Endodermal cell (in vitro differentiated cells): ENCODE results near the gene PBOV1. TPM values are rescaled to one million over a fixed set of nuclear protein-coding genes. Genes with fewer than 3 reads are reported as not detected.
A peak's percentile ranks its signal among the peaks of the same experiment; 100 is the strongest.

Experiments used
- DNase-seq: peaks from one replicate; pipeline ENCODE4 v3.0.0-alpha.2; 2017
- H3K27ac ChIP-seq: 2 replicates; pipeline ENCODE4 v1.5.1; 2013; ENCODE audit warnings: mild to moderate bottlenecking, low read depth, low read length, moderate library complexity
- H3K27me3 ChIP-seq: 2 replicates; pipeline ENCODE4 v1.6.1; 2013; ENCODE audit warnings: mild to moderate bottlenecking, low read length, moderate library complexity; ENCODE audit not compliant: insufficient read depth, control insufficient read depth, poor library complexity, severe bottlenecking
- H3K36me3 ChIP-seq: 2 replicates; pipeline ENCODE4 v1.7.0; 2013; ENCODE audit warnings: mild to moderate bottlenecking, low read length, moderate library complexity; ENCODE audit not compliant: control insufficient read depth, insufficient read depth
- H3K4me1 ChIP-seq: one replicate; pipeline ENCODE4 v1.7.0; 2013; ENCODE audit warnings: low read length; ENCODE audit not compliant: control insufficient read depth, insufficient read depth
- H3K4me3 ChIP-seq: 2 replicates; pipeline ENCODE4 v1.5.1; 2013; ENCODE audit warnings: mild to moderate bottlenecking, low read length, moderate library complexity
- H3K9ac ChIP-seq: 2 replicates; pipeline ENCODE4 v1.6.1; 2013; ENCODE audit warnings: mild to moderate bottlenecking, low read length, moderate library complexity; ENCODE audit not compliant: poor library complexity, severe bottlenecking; ENCODE audit errors: extremely low read depth
- H3K9me3 ChIP-seq: 2 replicates; pipeline ENCODE4 v1.6.1; 2013; ENCODE audit warnings: mild to moderate bottlenecking, low read length, moderate library complexity; ENCODE audit not compliant: control insufficient read depth
- H3K27ac Mint-ChIP-seq: 2 replicates; pipeline ENCODE4 v1.8.0; 2020; ENCODE audit warnings: mixed read lengths
- H3K27me3 Mint-ChIP-seq: 2 replicates; pipeline ENCODE4 v1.8.0; 2021; ENCODE audit warnings: mild to moderate bottlenecking, mixed read lengths; ENCODE audit not compliant: insufficient read depth
- H3K36me3 Mint-ChIP-seq: 2 replicates; pipeline ENCODE4 v1.8.0; 2020; ENCODE audit warnings: low read depth, mixed read lengths
- H3K4me1 Mint-ChIP-seq: 2 replicates; pipeline ENCODE4 v1.8.0; 2020; ENCODE audit warnings: mixed read lengths
- H3K4me3 Mint-ChIP-seq: 2 replicates; pipeline ENCODE4 v1.8.0; 2020; ENCODE audit warnings: mild to moderate bottlenecking, moderate library complexity, mixed read lengths
- H3K9me3 Mint-ChIP-seq: 2 replicates; pipeline ENCODE4 v1.8.0; 2020; ENCODE audit warnings: mild to moderate bottlenecking, mixed read lengths
- CTCF ChIP-seq: fragments of 200-600 bp; sonication (generic); conservative IDR thresholded peaks from 2 replicates; pipeline ENCODE4 v1.5.0; 2021; ENCODE audit warnings: antibody characterized with exemption, mild to moderate bottlenecking
- WGBS, 2 experiments: methylation state at CpG; one replicate each; pipeline versions ENCODE4 v1.1.5 to v1.1.7; 2013; ENCODE audit warnings: missing lambda C conversion rate in 2 of 2, mixed read lengths in 1 of 2; ENCODE audit not compliant: insufficient coverage in 1 of 2, insufficient read length in 1 of 2; 5-methylcytosine and 5-hydroxymethylcytosine counted together
- total RNA-seq, 2 donors: library from RNA; stranded (reverse); fragmentation: NEBNext Ultra II Directional in 1 of 2; extraction: Animal tissue kit (Norgen Biotek cat#: 25700) in 1 of 2; gene quantifications; 2 replicates in 1 of 2; 3 replicates in 1 of 2; pipeline ENCODE4 v1.2.1, GENCODE V29; 2021

The PBOV1 gene
- total RNA-seq, 2 donors from 2014 or later, result not detected

- DNase-seq, result no peak
- Mint-ChIP-seq H3K27ac (no peak overlapping the region), H3K9me3 (peaks cover 16% of the 10 kb centered on the region), H3K4me1 (peaks cover 6% of the 10 kb centered on the region), H3K36me3 (peaks cover 9% of the 10 kb centered on the region), H3K4me3 (no peak overlapping the region), H3K27me3 (no peaks in the 10 kb centered on the region)
- no peaks in the 10 kb centered on the region for H3K9me3 ChIP-seq
- no peaks in the 10 kb centered on the region for H3K36me3 ChIP-seq
- H3K9ac ChIP-seq, result no peak overlapping the region
- 92 to 95% methylated on average over 4 of the region's 4 CpGs for WGBS, 2 experiments
- H3K4me3 ChIP-seq, result no peak overlapping the region
- H3K27ac ChIP-seq, result no peak overlapping the region
- H3K27me3 ChIP-seq, result no peaks in the 10 kb centered on the region
- H3K4me1 ChIP-seq, result no peaks in the 10 kb centered on the region
- TF ChIP-seq CTCF, result no peak
Measured at GRCh38 chr6:138201836-138202235, 16.5 kb downstream of the PBOV1 start.

GRCh38 chr6:138198430-138199091 is 19.7 kb downstream of the PBOV1 start:
- H3K27ac Mint-ChIP-seq, result peak overlapping the region; percentile 61
- H3K4me1 Mint-ChIP-seq, result peaks cover 14% of the 10 kb centered on the region
- Histone ChIP-seq H3K27me3 (no peaks in the 10 kb centered on the region), H3K9me3 (no peaks in the 10 kb centered on the region), H3K27ac (no peak overlapping the region), H3K9ac (no peak overlapping the region), H3K36me3 (no peaks in the 10 kb centered on the region), H3K4me1 (peaks cover 3% of the 10 kb centered on the region), H3K4me3 (no peak overlapping the region)
- peaks cover 9% of the 10 kb centered on the region for H3K36me3 Mint-ChIP-seq
- H3K27me3 Mint-ChIP-seq, result no peaks in the 10 kb centered on the region
- peaks cover 16% of the 10 kb centered on the region for H3K9me3 Mint-ChIP-seq
- no peak for DNase-seq
- 68 to 74% methylated on average over 6 of the region's 6 CpGs for WGBS, 2 experiments
- no peak overlapping the region for H3K4me3 Mint-ChIP-seq
- TF ChIP-seq CTCF, result no peak

- H3K4me3 ChIP-seq, result no peak overlapping the region
- H3K36me3 ChIP-seq, result no peaks in the 10 kb centered on the region
- H3K27ac Mint-ChIP-seq, result no peak overlapping the region
- no peak for DNase-seq
- H3K4me3 Mint-ChIP-seq, result no peak overlapping the region
- peaks cover 16% of the 10 kb centered on the region for H3K9me3 Mint-ChIP-seq
- H3K4me1 Mint-ChIP-seq, result peaks cover 21% of the 10 kb centered on the region
- H3K36me3 Mint-ChIP-seq, result peaks cover 9% of the 10 kb centered on the region
- H3K4me1 ChIP-seq, result peaks cover 13% of the 10 kb centered on the region
- no peak overlapping the region for H3K9ac ChIP-seq
- H3K9me3 ChIP-seq, result no peaks in the 10 kb centered on the region
- no peaks in the 10 kb centered on the region for H3K27me3 Mint-ChIP-seq
- H3K27me3 ChIP-seq, result no peaks in the 10 kb centered on the region
- H3K27ac ChIP-seq, result no peak overlapping the region
- 96 to 100% methylated on average over 5 to 6 of the region's 7 CpGs for WGBS, 2 experiments
- TF ChIP-seq CTCF, result no peak
Measured at GRCh38 chr6:138197570-138197969, 20.7 kb downstream of the PBOV1 start.
